ENCODE measurements around the gene ADCY2. TPM values are rescaled to one million over a fixed set of nuclear protein-coding genes. Genes with fewer than 3 reads are reported as not detected.

ADCY2 gene
- polyA plus RNA-seq, 2 donors: 0.06 to 0.76 TPM

DNA sequence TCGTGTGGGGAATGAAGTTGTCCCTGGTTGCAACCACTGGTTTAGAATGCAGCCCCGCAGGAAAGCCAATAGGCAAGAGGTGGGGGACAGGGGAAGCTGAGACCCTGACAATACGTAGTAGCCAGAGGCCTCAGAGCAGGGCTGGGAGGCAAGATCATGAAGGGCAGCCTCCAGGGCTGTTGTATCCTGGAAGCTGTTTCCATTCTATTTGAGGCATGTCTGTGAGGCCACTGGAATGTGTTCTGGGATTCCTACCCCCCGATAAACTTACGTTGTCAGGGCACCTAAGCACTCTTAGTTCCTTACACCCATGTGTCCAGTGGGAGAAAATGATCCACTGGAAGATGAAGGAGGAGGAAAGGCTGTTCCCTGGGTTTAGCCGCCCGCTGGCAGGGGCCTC is 277.7 kb downstream of the ADCY2 start:
- Histone ChIP-seq H3K27me3 (ENCODE audit: control insufficient read depth in 1 of 2, insufficient read depth in 2 of 2, low read length in 2 of 2) (no peaks in the 10 kb centered on the region), H3K9me3 (ENCODE audit: control insufficient read depth in 2 of 2, insufficient read depth in 1 of 2, low read depth in 1 of 2, low read length in 1 of 2) (no peaks in the 10 kb centered on the region), H3K36me3 (ENCODE audit: control insufficient read depth in 2 of 2, insufficient read depth in 2 of 2, low read length in 1 of 2) (no peaks in the 10 kb centered on the region), H3K4me3 (ENCODE audit: low read depth in 1 of 2, low read length in 2 of 2) (no peak overlapping the region), H3K4me1 (ENCODE audit: control insufficient read depth in 2 of 2, insufficient read depth in 2 of 2, low read length in 1 of 2) (no peaks in the 10 kb centered on the region), H3K27ac (ENCODE audit: low read depth in 2 of 2, low read length in 1 of 2) (no peak overlapping the region)
- 91% methylated on average over 7 of the region's 7 CpGs for WGBS, 2 donors

DNA sequence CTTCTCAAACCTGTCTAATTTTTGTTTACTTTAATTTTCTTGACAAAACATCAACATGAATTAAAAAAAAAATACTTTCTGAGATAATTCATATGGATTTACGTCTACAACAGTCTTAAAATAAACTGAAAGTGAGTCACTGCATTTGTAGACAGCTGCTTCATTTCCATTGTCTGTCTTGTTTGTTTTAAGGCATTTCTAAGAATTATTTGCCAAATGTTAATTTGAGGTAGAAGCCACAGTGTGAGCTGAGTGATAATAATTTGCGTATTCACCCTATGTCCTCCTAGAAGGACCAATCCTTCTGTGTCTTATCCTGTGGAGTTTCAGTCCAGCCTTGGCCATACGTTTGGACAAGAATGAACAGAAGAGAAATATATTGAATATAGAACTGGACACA is 280.5 kb downstream of the ADCY2 start:
- no peak overlapping the region for H3K27ac ChIP-seq (ENCODE audit: low read depth in 2 of 2, low read length in 1 of 2)
- no peaks in the 10 kb centered on the region for H3K27me3 ChIP-seq (ENCODE audit: control insufficient read depth in 1 of 2, insufficient read depth in 2 of 2, low read length in 2 of 2)
- H3K36me3 ChIP-seq (ENCODE audit: control insufficient read depth in 2 of 2, insufficient read depth in 2 of 2, low read length in 1 of 2): no peaks in the 10 kb centered on the region
- no peaks in the 10 kb centered on the region for H3K9me3 ChIP-seq (ENCODE audit: control insufficient read depth in 2 of 2, insufficient read depth in 1 of 2, low read depth in 1 of 2, low read length in 1 of 2)
- no peak overlapping the region for H3K4me3 ChIP-seq (ENCODE audit: low read depth in 1 of 2, low read length in 2 of 2)
- H3K4me1 ChIP-seq (ENCODE audit: control insufficient read depth in 2 of 2, insufficient read depth in 2 of 2, low read length in 1 of 2): no peaks in the 10 kb centered on the region
- 39 to 57% methylated on average over 3 of the region's 3 CpGs for WGBS, 2 donors

DNA sequence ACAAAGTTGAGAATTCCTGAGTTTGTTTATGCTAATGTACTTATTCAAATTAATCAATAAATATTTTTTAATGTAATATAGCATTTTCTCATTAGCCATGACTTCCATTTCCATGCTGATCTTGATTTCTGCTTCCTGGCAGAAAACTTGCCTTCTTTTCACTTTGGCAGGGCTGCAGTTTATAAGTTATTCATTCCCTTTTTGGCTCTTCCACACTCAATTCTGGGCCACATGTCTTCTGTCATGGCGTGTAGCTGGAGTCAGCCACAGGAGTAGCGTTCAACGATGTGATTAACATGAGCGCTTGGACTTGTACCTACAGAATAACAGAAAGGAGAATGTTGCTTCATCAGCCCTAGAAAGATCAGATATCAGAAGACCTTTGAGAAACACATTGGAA is 282.1 kb downstream of the ADCY2 start:
- Histone ChIP-seq H3K4me3 (ENCODE audit: low read depth in 1 of 2, low read length in 2 of 2) (no peak overlapping the region), H3K4me1 (ENCODE audit: control insufficient read depth in 2 of 2, insufficient read depth in 2 of 2, low read length in 1 of 2) (no peaks in the 10 kb centered on the region), H3K36me3 (ENCODE audit: control insufficient read depth in 2 of 2, insufficient read depth in 2 of 2, low read length in 1 of 2) (no peaks in the 10 kb centered on the region), H3K9me3 (ENCODE audit: control insufficient read depth in 2 of 2, insufficient read depth in 1 of 2, low read depth in 1 of 2, low read length in 1 of 2) (no peaks in the 10 kb centered on the region), H3K27me3 (ENCODE audit: control insufficient read depth in 1 of 2, insufficient read depth in 2 of 2, low read length in 2 of 2) (no peaks in the 10 kb centered on the region), H3K27ac (ENCODE audit: low read depth in 2 of 2, low read length in 1 of 2) (no peak overlapping the region)
- 48 to 63% methylated on average over 4 of the region's 4 CpGs for WGBS, 2 donors

DNA sequence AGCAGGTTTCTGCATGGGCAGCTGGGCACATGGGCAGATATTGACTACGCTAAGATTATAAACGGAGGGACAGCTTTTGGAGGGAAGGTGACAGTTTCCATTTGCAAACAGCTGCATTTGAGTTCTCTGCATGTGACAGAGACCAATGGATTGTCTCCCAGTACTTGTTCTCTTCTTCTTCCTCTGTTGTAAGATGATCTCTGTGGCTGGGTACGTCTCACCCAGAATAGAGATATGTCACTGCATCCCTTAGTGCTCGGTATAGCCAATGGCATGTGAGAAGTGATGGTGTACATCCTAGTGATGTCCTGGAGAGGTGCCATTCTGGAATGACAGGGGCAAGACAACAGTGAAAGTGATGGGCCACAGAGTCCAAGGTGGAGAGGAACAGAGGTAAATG is 283.7 kb downstream of the ADCY2 start:
- no peaks in the 10 kb centered on the region for H3K4me1 ChIP-seq (ENCODE audit: control insufficient read depth in 2 of 2, insufficient read depth in 2 of 2, low read length in 1 of 2)

DNA sequence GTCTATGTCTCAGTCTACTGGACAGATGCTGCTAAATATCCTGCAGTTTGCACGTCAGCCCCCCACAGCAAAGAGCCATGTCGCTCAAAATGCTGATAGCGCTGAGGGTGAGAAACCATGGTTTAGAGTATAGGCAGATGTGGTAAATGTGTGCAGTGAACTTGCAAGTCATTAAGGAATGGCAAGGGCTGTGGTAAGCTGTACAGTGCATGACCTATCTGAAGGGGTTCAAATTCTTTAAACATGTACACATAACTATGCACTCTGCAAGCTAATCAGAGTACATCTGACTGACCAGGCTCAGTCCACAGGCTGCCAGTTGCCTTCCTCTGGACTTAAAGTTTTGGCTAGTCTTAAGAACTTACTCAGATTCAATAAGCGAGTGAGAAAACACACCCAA is 284.3 kb downstream of the ADCY2 start:
- 82 to 85% methylated on average over 4 of the region's 4 CpGs for WGBS, 2 donors

More for the DNA sequence above, 283.7 kb downstream of the ADCY2 start:
- Histone ChIP-seq H3K36me3 (ENCODE audit: control insufficient read depth in 2 of 2, insufficient read depth in 2 of 2, low read length in 1 of 2) (no peaks in the 10 kb centered on the region), H3K4me3 (ENCODE audit: low read depth in 1 of 2, low read length in 2 of 2) (no peak overlapping the region), H3K27me3 (ENCODE audit: control insufficient read depth in 1 of 2, insufficient read depth in 2 of 2, low read length in 2 of 2) (no peaks in the 10 kb centered on the region), H3K27ac (ENCODE audit: low read depth in 2 of 2, low read length in 1 of 2) (no peak overlapping the region), H3K9me3 (ENCODE audit: control insufficient read depth in 2 of 2, insufficient read depth in 1 of 2, low read depth in 1 of 2, low read length in 1 of 2) (no peaks in the 10 kb centered on the region)
- WGBS, 2 donors: 83 to 92% methylated on average over 4 of the region's 4 CpGs

DNA sequence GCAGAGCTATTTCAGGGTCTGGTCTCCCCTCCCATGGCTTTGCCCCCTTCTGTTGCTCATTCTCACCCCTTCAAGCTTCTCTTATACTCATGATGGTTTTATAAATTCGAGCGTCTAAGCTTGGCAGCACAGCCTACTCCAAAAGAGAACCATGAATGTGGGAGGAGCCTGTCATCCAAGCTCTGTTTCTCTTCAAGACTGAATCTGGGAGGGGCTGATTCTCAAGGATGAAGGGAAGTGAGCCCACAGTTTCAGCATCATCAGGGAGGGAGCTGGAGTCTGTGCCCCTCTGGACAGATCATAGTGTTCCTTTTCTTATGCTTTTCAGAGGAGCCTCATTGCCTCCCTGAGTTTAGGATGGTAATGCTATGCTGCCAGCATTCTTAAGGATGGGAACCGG is 286.4 kb downstream of the ADCY2 start:
- no peaks in the 10 kb centered on the region for H3K36me3 ChIP-seq (ENCODE audit: control insufficient read depth in 2 of 2, insufficient read depth in 2 of 2, low read length in 1 of 2)
- no peaks in the 10 kb centered on the region for H3K4me1 ChIP-seq (ENCODE audit: control insufficient read depth in 2 of 2, insufficient read depth in 2 of 2, low read length in 1 of 2)
- WGBS, 2 donors: 70 to 74% methylated on average over 3 of the region's 3 CpGs
- H3K27ac ChIP-seq (ENCODE audit: low read depth in 2 of 2, low read length in 1 of 2): no peak overlapping the region
- no peaks in the 10 kb centered on the region for H3K27me3 ChIP-seq (ENCODE audit: control insufficient read depth in 1 of 2, insufficient read depth in 2 of 2, low read length in 2 of 2)
- H3K4me3 ChIP-seq (ENCODE audit: low read depth in 1 of 2, low read length in 2 of 2): no peak overlapping the region
- no peaks in the 10 kb centered on the region for H3K9me3 ChIP-seq (ENCODE audit: control insufficient read depth in 2 of 2, insufficient read depth in 1 of 2, low read depth in 1 of 2, low read length in 1 of 2)

More for the DNA sequence above, 284.3 kb downstream of the ADCY2 start:
- Histone ChIP-seq H3K4me3 (ENCODE audit: low read depth in 1 of 2, low read length in 2 of 2) (no peak overlapping the region), H3K9me3 (ENCODE audit: control insufficient read depth in 2 of 2, insufficient read depth in 1 of 2, low read depth in 1 of 2, low read length in 1 of 2) (no peaks in the 10 kb centered on the region), H3K27me3 (ENCODE audit: control insufficient read depth in 1 of 2, insufficient read depth in 2 of 2, low read length in 2 of 2) (no peaks in the 10 kb centered on the region), H3K36me3 (ENCODE audit: control insufficient read depth in 2 of 2, insufficient read depth in 2 of 2, low read length in 1 of 2) (no peaks in the 10 kb centered on the region), H3K27ac (ENCODE audit: low read depth in 2 of 2, low read length in 1 of 2) (no peak overlapping the region), H3K4me1 (ENCODE audit: control insufficient read depth in 2 of 2, insufficient read depth in 2 of 2, low read length in 1 of 2) (no peaks in the 10 kb centered on the region)

DNA sequence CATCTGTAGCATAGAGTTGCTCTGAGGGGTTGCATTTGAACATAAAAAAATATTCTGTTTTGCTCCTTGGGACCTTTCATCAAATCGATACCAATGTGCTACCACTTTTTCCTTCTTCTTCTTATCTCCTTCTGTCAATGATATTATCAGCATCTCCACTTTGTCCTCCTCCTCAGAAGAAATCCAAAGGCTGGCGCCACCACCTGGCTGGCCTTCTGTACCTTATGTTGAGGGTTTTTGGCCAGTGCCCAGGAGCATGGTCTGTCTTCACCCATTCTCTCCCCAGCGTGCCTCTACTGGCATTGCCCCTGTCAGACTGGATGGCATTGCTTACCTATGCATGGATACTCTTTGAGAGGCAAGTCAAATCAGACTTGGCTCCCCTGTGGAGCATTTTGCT is 287.8 kb downstream of the ADCY2 start:
- Histone ChIP-seq H3K9me3 (ENCODE audit: control insufficient read depth in 2 of 2, insufficient read depth in 1 of 2, low read depth in 1 of 2, low read length in 1 of 2) (no peaks in the 10 kb centered on the region), H3K27me3 (ENCODE audit: control insufficient read depth in 1 of 2, insufficient read depth in 2 of 2, low read length in 2 of 2) (no peaks in the 10 kb centered on the region), H3K27ac (ENCODE audit: low read depth in 2 of 2, low read length in 1 of 2) (no peak overlapping the region), H3K4me3 (ENCODE audit: low read depth in 1 of 2, low read length in 2 of 2) (no peak overlapping the region), H3K36me3 (ENCODE audit: control insufficient read depth in 2 of 2, insufficient read depth in 2 of 2, low read length in 1 of 2) (no peaks in the 10 kb centered on the region), H3K4me1 (ENCODE audit: control insufficient read depth in 2 of 2, insufficient read depth in 2 of 2, low read length in 1 of 2) (no peaks in the 10 kb centered on the region)
- WGBS, 2 donors: 69 to 79% methylated on average over 3 of the region's 3 CpGs

DNA sequence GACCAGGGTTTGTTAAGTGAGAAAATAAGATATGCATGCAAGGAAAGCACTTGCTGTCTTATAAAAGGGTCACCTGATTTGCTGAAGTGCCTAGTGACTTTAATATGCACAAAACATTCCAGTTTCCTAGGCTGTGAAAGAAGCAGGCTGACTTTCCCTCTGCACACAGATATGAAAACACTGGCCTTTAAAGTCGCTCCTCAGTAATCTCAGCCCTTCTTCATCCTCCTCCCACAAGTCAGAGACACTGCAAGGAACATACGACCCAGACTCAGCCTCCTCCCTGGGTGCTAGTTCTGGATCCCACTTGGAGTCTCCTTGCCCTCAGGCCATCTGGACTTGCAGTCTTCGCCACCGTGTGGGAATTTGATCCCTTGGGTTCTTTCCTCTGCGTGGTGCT is 288.9 kb downstream of the ADCY2 start:
- Histone ChIP-seq H3K9me3 (ENCODE audit: control insufficient read depth in 2 of 2, insufficient read depth in 1 of 2, low read depth in 1 of 2, low read length in 1 of 2) (no peaks in the 10 kb centered on the region), H3K4me3 (ENCODE audit: low read depth in 1 of 2, low read length in 2 of 2) (no peak overlapping the region), H3K36me3 (ENCODE audit: control insufficient read depth in 2 of 2, insufficient read depth in 2 of 2, low read length in 1 of 2) (no peaks in the 10 kb centered on the region), H3K27ac (ENCODE audit: low read depth in 2 of 2, low read length in 1 of 2) (no peak overlapping the region), H3K4me1 (ENCODE audit: control insufficient read depth in 2 of 2, insufficient read depth in 2 of 2, low read length in 1 of 2) (no peaks in the 10 kb centered on the region), H3K27me3 (ENCODE audit: control insufficient read depth in 1 of 2, insufficient read depth in 2 of 2, low read length in 2 of 2) (no peaks in the 10 kb centered on the region)
- WGBS, 2 donors: 85% methylated on average over 5 of the region's 5 CpGs

DNA sequence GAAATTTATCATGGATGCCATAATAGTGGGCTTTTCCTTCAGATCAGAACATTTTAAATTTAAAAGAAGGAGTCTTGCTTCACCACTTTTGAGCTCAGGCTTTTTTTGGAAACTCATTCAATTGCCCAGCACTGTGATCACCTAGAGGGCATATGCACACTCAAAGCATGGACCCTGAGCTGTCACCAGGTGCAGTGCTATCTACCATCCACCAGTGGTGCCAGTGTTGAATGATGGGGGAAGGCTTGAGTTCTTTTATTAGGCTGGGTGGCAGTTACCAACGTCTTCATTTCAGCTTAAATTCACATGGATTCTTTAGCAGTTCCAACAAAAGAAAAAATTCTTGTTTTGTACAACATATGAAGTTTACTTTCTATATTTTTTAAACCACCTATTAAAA is 290.9 kb downstream of the ADCY2 start:
- H3K4me3 ChIP-seq (ENCODE audit: low read depth in 1 of 2, low read length in 2 of 2): no peak overlapping the region
- no peaks in the 10 kb centered on the region for H3K27me3 ChIP-seq (ENCODE audit: control insufficient read depth in 1 of 2, insufficient read depth in 2 of 2, low read length in 2 of 2)
- H3K36me3 ChIP-seq (ENCODE audit: control insufficient read depth in 2 of 2, insufficient read depth in 2 of 2, low read length in 1 of 2): no peaks in the 10 kb centered on the region
- H3K9me3 ChIP-seq (ENCODE audit: control insufficient read depth in 2 of 2, insufficient read depth in 1 of 2, low read depth in 1 of 2, low read length in 1 of 2): no peaks in the 10 kb centered on the region
- no peaks in the 10 kb centered on the region for H3K4me1 ChIP-seq (ENCODE audit: control insufficient read depth in 2 of 2, insufficient read depth in 2 of 2, low read length in 1 of 2)
- WGBS, 2 donors: 20 to 21% methylated on average over 1 of the region's 1 CpG
- H3K27ac ChIP-seq (ENCODE audit: low read depth in 2 of 2, low read length in 1 of 2): no peak overlapping the region

DNA sequence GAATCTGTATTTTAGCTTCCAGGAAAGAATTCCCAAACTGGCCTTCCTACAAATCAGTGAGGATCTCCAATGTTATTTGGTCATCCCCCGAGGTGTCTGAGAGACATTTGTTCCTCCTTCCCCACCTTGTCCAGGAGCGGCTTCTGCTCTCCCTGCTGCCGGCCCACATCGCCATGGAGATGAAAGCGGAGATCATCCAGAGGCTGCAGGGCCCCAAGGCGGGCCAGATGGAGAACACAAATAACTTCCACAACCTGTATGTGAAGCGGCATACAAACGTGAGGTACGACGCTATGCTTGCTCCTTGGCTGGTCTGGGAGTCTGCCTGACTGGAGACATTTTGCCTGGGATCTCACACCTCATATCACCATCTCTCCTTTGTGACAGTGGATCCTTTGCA is 294.6 kb downstream of the ADCY2 start:
- no peak overlapping the region for H3K4me3 ChIP-seq (ENCODE audit: low read depth in 1 of 2, low read length in 2 of 2)
- no peaks in the 10 kb centered on the region for H3K36me3 ChIP-seq (ENCODE audit: control insufficient read depth in 2 of 2, insufficient read depth in 2 of 2, low read length in 1 of 2)
- WGBS, 2 donors: 81% methylated on average over 10 of the region's 10 CpGs
- H3K27ac ChIP-seq (ENCODE audit: low read depth in 2 of 2, low read length in 1 of 2): no peak overlapping the region
- no peaks in the 10 kb centered on the region for H3K27me3 ChIP-seq (ENCODE audit: control insufficient read depth in 1 of 2, insufficient read depth in 2 of 2, low read length in 2 of 2)
- H3K4me1 ChIP-seq (ENCODE audit: control insufficient read depth in 2 of 2, insufficient read depth in 2 of 2, low read length in 1 of 2): no peaks in the 10 kb centered on the region
- H3K9me3 ChIP-seq (ENCODE audit: control insufficient read depth in 2 of 2, insufficient read depth in 1 of 2, low read depth in 1 of 2, low read length in 1 of 2): no peaks in the 10 kb centered on the region
